ENCODE measurements around the gene IDH3A.
A peak's percentile ranks its signal among the peaks of the same experiment; 100 is the strongest.

IDH3A gene

DNA sequence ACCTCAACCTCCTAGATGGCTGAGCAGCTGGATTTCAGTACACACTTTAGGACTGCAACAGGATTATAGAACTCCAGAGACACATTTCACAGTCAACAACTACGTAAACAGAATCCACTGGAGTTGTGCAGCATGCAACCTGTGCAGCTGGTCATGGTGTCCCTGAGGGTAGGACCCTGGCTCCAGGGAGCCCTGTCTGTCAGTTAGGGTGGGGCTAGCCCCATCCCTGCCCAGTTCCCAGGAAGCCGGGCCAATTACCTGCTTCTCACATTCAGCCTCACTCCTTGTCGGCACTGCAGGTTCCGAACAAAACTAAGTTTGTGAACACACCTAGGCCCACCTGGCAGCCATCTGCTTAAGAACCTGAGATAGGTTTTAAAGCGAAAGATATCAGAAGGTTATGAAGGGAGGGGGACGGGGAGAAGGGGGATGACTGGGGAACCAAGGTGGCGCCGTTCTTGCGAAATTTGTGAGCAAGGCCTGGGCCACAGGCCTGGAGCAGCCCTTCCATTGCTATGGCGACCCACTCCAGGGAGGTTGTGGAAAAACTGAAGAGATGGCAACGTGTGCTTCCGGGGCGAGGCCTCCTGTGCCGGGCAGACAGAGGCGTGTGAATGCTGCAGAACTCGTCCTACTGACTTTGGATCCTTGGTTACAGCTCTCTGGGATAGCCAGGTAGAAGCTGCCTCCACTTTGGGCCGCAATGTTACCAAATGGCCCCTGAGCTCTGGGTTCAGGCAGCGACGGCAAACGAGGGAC, 59.9 kb downstream of the IDH3A start:
- peak overlapping the region; percentile 94 for H3K27ac ChIP-seq
- TF ChIP-seq, protein P1, sequence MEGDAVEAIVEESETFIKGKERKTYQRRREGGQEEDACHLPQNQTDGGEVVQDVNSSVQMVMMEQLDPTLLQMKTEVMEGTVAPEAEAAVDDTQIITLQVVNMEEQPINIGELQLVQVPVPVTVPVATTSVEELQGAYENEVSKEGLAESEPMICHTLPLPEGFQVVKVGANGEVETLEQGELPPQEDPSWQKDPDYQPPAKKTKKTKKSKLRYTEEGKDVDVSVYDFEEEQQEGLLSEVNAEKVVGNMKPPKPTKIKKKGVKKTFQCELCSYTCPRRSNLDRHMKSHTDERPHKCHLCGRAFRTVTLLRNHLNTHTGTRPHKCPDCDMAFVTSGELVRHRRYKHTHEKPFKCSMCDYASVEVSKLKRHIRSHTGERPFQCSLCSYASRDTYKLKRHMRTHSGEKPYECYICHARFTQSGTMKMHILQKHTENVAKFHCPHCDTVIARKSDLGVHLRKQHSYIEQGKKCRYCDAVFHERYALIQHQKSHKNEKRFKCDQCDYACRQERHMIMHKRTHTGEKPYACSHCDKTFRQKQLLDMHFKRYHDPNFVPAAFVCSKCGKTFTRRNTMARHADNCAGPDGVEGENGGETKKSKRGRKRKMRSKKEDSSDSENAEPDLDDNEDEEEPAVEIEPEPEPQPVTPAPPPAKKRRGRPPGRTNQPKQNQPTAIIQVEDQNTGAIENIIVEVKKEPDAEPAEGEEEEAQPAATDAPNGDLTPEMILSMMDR (conservative IDR thresholded peaks at IDR 0.05), result no peak
- TF ChIP-seq ZFX (IDR thresholded peaks at IDR 0.05), result peak; percentile 69; the same call in 1 of the 2 replicates

DNA sequence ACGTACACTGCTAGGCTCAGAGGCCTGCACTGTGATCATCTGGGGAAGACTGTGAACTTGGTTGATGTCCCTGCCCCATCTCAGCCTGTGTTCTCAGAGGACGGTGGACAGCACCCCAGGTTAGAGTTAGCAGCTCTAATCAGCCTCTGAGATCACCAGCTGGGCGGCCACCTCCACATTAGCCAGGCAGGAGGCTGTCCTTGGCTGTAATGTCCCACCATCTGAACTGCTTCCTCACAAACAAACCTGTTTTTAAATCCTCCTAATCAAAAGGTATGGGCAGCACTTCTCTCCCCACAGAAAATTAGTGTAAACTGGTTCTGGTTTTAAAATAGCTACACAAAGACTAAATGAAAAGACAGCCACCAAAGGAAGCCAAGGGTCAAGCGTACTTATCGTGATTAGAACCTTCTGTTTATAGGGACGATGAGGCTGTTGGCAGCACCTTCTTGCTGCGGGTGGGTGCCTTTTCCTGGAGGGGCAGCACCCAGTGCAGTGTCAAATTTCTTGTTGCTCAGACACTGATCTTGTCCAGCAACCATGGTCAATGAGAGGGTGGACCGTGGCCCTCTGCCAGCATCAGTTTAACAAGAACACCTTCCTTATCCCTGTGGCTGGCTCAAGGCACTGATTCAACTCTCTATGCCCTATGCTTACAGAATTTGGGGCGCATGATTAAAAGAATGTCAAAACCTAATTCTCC, 60.6 kb downstream of the IDH3A start:
- peak overlapping the region; percentile 94 for H3K27ac ChIP-seq
- peak; percentile 4; the same call in 1 of the 2 replicates for TF ChIP-seq ZFX (IDR thresholded peaks at IDR 0.05)
- TF ChIP-seq, protein P1 (conservative IDR thresholded peaks at IDR 0.05), result no peak

DNA sequence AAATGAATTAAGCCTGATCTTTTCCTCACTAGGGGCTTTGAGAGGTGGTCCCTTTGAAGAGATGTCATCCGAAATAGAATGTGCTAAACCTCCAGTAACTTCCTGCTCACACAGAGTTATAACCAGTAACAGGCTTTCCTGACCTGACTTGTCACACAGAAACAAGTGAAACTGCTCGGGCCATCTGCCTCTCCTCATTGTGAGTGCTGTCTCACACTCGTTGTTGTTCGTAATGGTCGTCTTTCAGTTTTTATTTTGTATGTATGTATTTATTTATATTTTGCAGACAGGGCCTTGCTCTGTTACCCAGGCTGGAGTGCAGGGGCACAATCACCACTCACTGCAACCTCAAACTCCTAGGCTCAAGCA, 61.2 kb downstream of the IDH3A start:
- TF ChIP-seq, protein P1 (conservative IDR thresholded peaks at IDR 0.05), result no peak
- peak; percentile 11; the same call in 1 of the 2 replicates for TF ChIP-seq ZFX (IDR thresholded peaks at IDR 0.05)
- peak overlapping the region; percentile 94 for H3K27ac ChIP-seq

DNA sequence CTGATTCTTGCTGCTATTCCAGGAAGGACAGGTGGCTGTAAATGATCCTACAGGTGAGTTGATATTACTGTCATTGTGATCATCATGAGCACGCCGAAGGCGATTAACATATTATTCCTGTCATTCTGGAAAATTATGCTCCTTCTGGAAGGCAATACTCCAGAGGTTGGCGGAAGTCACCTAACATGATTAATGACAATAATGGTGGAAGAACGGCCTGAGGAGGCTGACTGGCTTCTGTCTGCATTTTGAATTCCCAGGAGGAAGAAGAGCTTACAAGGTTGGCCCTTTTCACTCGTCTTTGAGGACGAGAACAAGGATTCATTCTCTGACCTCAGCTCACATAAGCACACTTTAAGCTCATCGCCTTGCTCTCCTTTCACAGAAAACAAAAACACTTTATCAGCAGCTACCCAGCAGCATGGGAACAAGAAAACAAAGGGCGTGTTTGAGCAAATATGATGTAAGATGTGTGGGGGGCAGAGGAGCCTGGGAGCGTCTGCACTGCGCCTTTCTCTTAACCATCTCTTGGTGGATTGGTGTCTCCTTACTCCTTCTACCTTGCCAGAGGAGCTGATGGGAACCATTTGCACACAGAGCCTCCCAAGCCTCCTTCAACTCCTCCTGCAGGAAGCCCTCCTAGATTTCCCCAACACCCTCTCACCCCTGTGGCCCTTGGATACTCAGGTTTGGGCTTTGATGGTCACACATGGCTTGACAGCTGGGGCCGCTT, 62.2 kb downstream of the IDH3A start:
- TF ChIP-seq, protein P1 (conservative IDR thresholded peaks at IDR 0.05), result no peak
- no peak for TF ChIP-seq ZFX (IDR thresholded peaks at IDR 0.05)
- peak overlapping the region; percentile 94 for H3K27ac ChIP-seq

DNA sequence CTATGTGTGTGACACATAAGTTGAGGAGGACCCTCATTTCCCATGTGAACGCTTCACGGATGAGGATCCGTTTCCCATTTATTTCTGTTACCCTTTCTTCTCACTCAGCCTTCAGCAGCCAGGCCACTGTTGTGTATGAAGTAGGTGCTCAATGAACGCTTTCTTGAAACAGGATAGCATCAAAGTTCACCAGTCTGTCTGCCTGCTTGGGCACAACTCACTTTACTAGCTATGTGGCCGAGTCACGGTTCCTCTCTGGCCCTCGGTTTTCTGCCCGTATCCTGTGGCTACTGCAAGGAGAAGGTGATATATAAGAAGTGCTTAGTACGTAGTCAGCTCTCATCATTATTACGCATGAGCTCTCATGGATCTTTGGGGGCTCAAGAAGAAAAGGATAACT, 62.8 kb downstream of the IDH3A start:
- H3K27ac ChIP-seq, result peak overlapping the region; percentile 94
- no peak for TF ChIP-seq ZFX (IDR thresholded peaks at IDR 0.05)
- TF ChIP-seq, protein P1 (conservative IDR thresholded peaks at IDR 0.05), result no peak

DNA sequence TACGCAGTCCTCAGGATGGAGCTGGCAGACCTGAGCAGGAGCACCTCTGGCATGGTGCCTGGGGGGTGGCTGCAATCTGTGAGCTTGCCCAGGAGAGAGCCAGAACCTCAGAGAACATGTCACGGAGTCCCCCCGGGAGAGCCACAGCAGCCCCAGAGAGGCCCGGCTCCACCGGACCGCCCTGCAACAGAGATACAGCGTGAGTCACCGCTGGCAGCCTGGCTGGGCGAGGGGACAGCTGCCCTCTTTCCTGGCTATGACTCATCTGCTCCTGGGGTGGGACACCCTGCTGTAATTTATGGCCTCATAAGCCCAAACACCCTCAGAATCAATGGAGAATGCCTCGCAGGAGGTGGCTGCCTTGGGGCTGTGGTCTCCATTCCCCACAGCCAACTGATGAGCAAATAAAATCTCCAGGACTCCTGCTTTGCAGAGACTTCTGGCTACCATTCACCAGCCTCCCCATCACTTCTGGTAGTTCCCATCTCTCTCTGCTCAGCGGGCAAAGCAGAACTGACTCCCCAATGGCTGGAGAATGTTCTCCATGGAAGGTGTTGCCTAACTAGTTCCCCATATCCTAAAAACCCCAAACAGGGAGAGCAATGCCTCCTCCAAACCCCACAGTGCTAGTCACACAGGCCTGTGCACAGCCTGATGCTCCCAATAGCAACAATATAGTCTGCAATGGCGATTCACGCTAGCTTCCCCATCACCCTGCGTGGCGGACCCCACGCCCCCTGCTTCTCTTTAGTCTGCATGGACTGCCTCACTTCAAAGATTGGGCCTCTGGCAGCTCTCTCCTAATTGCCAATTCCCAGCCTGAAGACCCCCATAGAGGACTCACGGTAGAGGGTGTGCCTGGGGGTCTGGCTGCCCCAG, 63.6 kb downstream of the IDH3A start:
- H3K27ac ChIP-seq, result peak overlapping the region; percentile 14; the same call in 1 of the 2 replicates

More for the DNA sequence above, 63.6 kb downstream of the IDH3A start:
- TF ChIP-seq ZFX (IDR thresholded peaks at IDR 0.05), result no peak
- TF ChIP-seq, protein P1 (conservative IDR thresholded peaks at IDR 0.05), result no peak
